Stimulated activated naive B cell treated with anti-CD40 and anti-IgM and Interleukin-4, amounts not matched to agents 10 μg/mL and 1 μg/mL and 100 μg/mL, for 72 hours (primary cell): ENCODE measurements around the gene CALML6.

Experiments
- ATAC-seq, 2 donors: fragments of 150-1000 bp; cut with Tn5 transposase; replicated peaks; 2 replicates each; pipeline ENCODE4 v1.10.0; 2021; ENCODE audit warnings: moderate library complexity in 1 of 2
- DNase-seq: peaks from one replicate; pipeline ENCODE4 v3.0.0; 2021
- H3K27ac Mint-ChIP-seq: one replicate; pipeline ENCODE4 v1.8.0; 2022; ENCODE audit warnings: mild to moderate bottlenecking, mixed read lengths
- H3K27me3 Mint-ChIP-seq, 2 donors: one replicate each; pipeline ENCODE4 v1.8.0; 2022; ENCODE audit warnings: mixed read lengths in 2 of 2
- H3K36me3 Mint-ChIP-seq, 2 donors: one replicate each; pipeline ENCODE4 v1.8.0; 2022; ENCODE audit warnings: mixed read lengths in 2 of 2, mild to moderate bottlenecking in 1 of 2
- H3K4me1 Mint-ChIP-seq, 2 donors: one replicate each; pipeline ENCODE4 v1.8.0; 2022; ENCODE audit warnings: mixed read lengths in 2 of 2, mild to moderate bottlenecking in 1 of 2
- H3K4me3 Mint-ChIP-seq, 2 donors: one replicate each; pipeline ENCODE4 v1.8.0; 2022; ENCODE audit warnings: mild to moderate bottlenecking in 2 of 2, mixed read lengths in 2 of 2, moderate library complexity in 1 of 2
- H3K9me3 Mint-ChIP-seq, 2 donors: one replicate each; pipeline ENCODE4 v1.8.0; 2022; ENCODE audit warnings: mixed read lengths in 2 of 2, mild to moderate bottlenecking in 1 of 2

The CALML6 gene

DNA sequence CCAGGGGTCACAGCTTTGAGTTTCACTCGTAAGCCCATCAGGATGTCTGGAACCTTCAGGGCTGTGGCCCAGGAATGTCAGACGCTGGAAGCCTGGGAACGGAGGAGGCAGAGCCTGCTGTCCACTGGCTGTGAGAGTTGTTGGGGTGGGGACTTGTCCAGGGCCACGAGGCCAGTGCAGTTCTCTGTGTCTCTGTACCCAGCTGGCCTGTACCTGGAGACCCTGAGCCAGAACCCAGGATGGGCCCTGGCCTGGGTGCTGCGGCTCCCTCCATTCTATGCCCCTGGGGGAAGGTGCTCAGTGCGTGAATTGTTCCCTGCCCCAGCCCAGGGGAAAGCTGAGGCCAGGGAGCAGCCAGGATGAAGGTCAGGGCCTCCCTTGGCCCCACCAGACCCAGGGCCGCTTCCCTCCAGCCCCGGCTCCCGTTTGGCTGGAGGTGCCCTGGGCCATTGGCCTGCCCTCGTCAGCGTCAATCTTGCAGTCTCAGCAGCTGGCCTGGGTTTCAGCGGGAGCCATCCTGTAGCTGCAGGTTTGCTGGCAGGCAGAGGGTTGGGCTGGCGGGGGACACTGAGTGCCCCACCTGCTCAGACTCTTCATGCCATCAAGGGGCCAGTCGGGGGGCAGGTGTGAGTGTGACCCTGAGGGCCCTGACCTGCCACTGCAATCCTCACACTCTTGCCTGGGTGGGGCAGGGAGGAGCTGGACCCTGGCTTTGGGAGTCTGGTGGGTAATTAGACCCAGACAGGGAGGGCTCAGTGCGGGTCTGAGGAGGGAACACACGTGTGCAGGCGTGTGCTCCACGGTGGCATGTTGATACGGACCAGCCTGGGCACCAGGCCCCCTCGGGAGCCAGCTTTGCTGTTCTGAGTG lies 724 bp upstream of the CALML6 start:
- peaks cover 15 to 22% of the 10 kb centered on the region in 2 donors for H3K4me1 Mint-ChIP-seq
- H3K9me3 Mint-ChIP-seq, result no peaks in the 10 kb centered on the region
- H3K36me3 Mint-ChIP-seq, result no peaks in the 10 kb centered on the region
- no peak overlapping the region for H3K4me3 Mint-ChIP-seq
- no peak for ATAC-seq
- no peak for DNase-seq
- H3K27ac Mint-ChIP-seq, result no peak overlapping the region
- peaks cover 5 to 11% of the 10 kb centered on the region in 2 donors for H3K27me3 Mint-ChIP-seq

DNA sequence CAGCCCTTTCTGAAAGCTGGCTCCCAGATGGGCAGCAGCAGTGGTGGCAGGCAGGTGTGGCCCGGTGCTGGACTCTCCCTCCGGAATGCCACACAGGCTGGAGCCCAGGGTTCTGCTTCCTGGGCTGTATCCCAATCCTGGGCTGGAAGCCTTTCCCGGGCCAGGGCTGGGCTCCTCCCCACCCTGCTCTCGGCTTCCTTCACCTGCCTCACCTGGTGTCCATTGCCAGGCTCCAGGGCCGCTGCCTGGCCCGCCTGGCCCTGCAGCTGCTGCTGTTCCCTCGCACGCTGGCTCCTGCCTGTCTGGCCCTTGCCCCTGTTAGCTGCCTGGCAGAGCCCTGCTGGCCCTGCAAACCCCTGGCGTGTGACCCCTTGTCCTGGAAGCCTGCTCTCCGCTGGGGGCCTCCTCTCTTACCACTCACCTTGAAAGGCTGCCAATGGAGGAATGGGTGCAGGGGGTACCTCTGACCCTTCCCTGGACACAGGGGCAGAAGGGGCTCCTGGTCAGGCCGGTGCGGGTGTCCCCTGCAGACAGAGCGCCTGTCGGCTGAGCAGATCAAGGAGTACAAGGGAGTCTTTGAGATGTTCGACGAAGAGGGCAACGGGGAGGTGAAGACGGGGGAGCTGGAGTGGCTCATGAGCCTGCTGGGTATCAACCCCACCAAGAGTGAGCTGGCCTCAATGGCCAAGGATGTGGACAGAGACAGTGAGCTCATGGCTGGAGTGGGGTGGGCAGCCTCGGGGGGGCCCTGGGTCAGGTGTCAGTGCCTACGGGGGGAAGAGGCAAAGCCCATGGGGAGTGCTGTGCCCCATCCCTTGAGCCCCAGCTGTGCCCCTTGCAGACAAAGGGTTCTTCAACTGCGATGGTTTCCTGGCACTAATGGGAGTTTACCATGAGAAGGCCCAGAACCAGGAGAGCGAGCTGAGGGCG lies 1.1 kb downstream of the CALML6 start:
- Mint-ChIP-seq H3K4me3 (no peak overlapping the region), H3K9me3 (no peaks in the 10 kb centered on the region), H3K36me3 (no peaks in the 10 kb centered on the region), H3K27ac (peak overlapping the region; percentile 62), H3K4me1 (peaks cover 6 to 12% of the 10 kb centered on the region in 2 donors), H3K27me3 (peaks cover 5 to 11% of the 10 kb centered on the region in 2 donors)
- ATAC-seq, result no peak
- DNase-seq, result no peak

DNA sequence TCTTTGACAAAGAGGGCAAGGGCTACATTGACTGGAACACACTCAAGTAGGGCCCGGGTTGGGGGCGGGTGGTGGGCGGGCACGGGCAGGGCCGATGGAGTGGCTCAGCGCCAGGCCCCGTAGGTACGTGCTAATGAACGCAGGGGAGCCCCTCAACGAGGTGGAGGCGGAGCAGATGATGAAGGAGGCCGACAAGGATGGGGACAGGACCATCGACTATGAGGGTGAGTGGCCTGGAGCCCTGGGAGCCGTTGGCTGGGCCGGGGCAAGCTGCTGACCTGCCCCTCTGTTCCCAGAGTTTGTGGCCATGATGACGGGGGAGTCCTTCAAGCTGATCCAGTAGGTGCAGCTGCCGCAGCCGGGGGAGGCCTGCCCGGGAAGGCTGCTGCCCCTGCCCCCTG lies 1.8 kb downstream of the CALML6 start:
- DNase-seq (no peak), ATAC-seq (no peak)
- H3K4me1 Mint-ChIP-seq, result peaks cover 6 to 12% of the 10 kb centered on the region in 2 donors
- no peak overlapping the region for H3K27ac Mint-ChIP-seq
- H3K4me3 Mint-ChIP-seq, result no peak overlapping the region
- H3K27me3 Mint-ChIP-seq, result peaks cover 5 to 11% of the 10 kb centered on the region in 2 donors
- no peaks in the 10 kb centered on the region for H3K36me3 Mint-ChIP-seq
- no peaks in the 10 kb centered on the region for H3K9me3 Mint-ChIP-seq

- Mint-ChIP-seq H3K27me3 (peaks cover 5 to 12% of the 10 kb centered on the region in 2 donors), H3K27ac (peak overlapping the region; percentile 51), H3K4me3 (peak overlapping the region; percentile 28 to 50), H3K4me1 (peaks cover 6 to 12% of the 10 kb centered on the region in 2 donors), H3K9me3 (no peaks in the 10 kb centered on the region), H3K36me3 (no peaks in the 10 kb centered on the region)
- ATAC-seq, result no peak
- DNase-seq, result no peak
Observed at GRCh38 chr1:1917304-1917976, 2.4 kb downstream of the CALML6 start.

GRCh38 chr1:1917995-1918900 lies 3.2 kb downstream of the CALML6 start:
- no peak for ATAC-seq
- peak overlapping the region; percentile 51 for H3K27ac Mint-ChIP-seq
- DNase-seq, result no peak
- peaks cover 5 to 20% of the 10 kb centered on the region in 2 donors for H3K27me3 Mint-ChIP-seq
- H3K4me1 Mint-ChIP-seq, result peaks cover 6 to 17% of the 10 kb centered on the region in 2 donors
- no peaks in the 10 kb centered on the region for H3K36me3 Mint-ChIP-seq
- H3K9me3 Mint-ChIP-seq, result no peaks in the 10 kb centered on the region
- H3K4me3 Mint-ChIP-seq, result peak overlapping the region; percentile 75 to 79

DNA sequence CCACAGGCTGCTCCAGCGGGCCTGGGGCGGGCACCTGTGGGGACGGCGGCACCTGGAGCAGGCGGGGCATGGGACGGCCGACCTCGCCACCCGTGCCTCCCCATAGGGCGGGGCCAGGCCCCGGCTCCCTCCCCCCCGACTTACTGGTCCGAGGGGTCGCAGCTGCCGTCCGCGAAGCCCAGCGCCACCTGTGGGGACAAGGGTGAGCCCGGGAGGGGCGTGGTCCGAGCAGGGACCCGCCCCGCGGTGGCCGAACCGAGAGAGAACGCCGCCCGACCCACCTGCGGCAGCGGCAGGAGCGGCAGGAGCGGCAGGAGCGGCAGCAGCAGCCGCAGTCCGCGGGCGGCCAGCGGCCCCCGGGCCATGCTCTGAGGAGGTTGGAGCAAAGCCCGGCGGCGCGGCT lies 3.8 kb downstream of the CALML6 start, which contains the start of gene TMEM52:
Gene TMEM52 (minus strand): TSS at position 379 of the 403 bp plus-strand sequence. CDS start 14 bp downstream, at position 365.
- DNase-seq, result no peak
- Mint-ChIP-seq H3K9me3 (no peaks in the 10 kb centered on the region), H3K27ac (peak within 1 kb of the TSS; percentile 79)

GRCh38 chr1:1919304-1920056 lies 4.4 kb downstream of the CALML6 start:
- Mint-ChIP-seq H3K4me3 (peak overlapping the region; percentile 75 to 79), H3K4me1 (peaks cover 6 to 17% of the 10 kb centered on the region in 2 donors), H3K27ac (peak overlapping the region; percentile 79), H3K36me3 (no peaks in the 10 kb centered on the region), H3K27me3 (peaks cover under 1 to 14% of the 10 kb centered on the region in 2 donors), H3K9me3 (no peaks in the 10 kb centered on the region)
- ATAC-seq, result peak; percentile 86 to 91
- DNase-seq, result peak; percentile 99

More for the DNA sequence above, 3.8 kb downstream of the CALML6 start, which contains the start of gene TMEM52:
- Mint-ChIP-seq H3K36me3 (no peaks in the 10 kb centered on the region), H3K4me3 (peak within 1 kb of the TSS; percentile 75 to 79), H3K4me1 (peaks cover 6 to 17% of the 10 kb centered on the region in 2 donors), H3K27me3 (peaks cover 1 to 14% of the 10 kb centered on the region in 2 donors)
- peak; percentile 35 to 40 for ATAC-seq

GRCh38 chr1:1920057-1920607 lies 5.1 kb downstream of the CALML6 start:
- ATAC-seq, result no peak
- peak overlapping the region; percentile 65 for H3K27ac Mint-ChIP-seq
- H3K4me3 Mint-ChIP-seq, result peak overlapping the region; percentile 41 to 75
- no peak for DNase-seq
- no peaks in the 10 kb centered on the region for H3K36me3 Mint-ChIP-seq
- H3K9me3 Mint-ChIP-seq, result no peaks in the 10 kb centered on the region
- H3K4me1 Mint-ChIP-seq, result peaks cover 9 to 17% of the 10 kb centered on the region in 2 donors
- peaks cover 7 to 21% of the 10 kb centered on the region in 2 donors for H3K27me3 Mint-ChIP-seq

DNA sequence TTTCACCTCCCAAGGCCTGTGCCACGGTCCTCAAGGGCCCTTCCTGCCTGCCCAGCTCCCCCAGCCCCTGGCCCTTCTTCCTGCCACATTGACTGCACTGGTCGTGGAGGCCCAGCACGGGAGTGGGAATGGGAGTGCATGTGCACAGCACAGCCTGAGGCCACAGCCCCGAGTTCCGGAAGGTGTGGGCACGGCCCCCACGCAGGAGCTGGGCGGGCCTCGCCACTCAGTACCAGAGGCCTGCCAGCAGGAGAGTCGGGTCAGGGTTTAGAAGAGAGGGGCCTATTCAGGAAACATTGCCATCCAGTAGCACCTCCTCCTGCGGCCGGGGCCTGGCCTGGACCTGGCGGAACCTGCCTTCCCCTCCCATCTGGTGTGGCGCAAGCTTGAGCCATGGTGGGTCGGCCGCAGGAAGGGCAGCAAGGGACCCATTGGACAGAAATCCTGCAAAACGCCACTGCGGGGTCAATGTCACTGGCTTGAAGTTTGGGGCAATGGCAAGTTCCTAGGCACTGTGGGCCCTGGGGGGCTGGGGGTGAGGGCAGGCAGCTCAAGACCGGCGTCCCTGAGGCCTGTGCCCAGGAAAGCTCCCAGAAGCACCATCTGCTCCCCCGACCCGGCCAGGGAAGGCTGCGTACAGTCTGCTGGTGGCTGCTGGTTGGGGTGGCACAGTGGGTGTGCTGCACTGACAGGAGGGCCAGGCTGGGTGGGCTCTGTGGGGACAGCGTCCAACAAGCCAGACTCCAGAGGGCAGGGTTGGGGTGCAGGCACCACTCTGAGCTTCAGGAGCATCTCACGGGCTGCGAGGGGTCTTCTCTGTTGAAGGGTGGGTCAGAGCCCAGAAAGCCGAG lies 5.8 kb downstream of the CALML6 start:
- peak overlapping the region in 1 of 2 donors; percentile 44 for H3K4me3 Mint-ChIP-seq
- no peak overlapping the region for H3K27ac Mint-ChIP-seq
- no peaks in the 10 kb centered on the region for H3K36me3 Mint-ChIP-seq
- ATAC-seq (no peak), DNase-seq (no peak)
- H3K27me3 Mint-ChIP-seq, result peaks cover 8 to 25% of the 10 kb centered on the region in 2 donors
- peaks cover 8 to 17% of the 10 kb centered on the region in 2 donors for H3K4me1 Mint-ChIP-seq
- no peaks in the 10 kb centered on the region for H3K9me3 Mint-ChIP-seq

- no peak for ATAC-seq
- H3K36me3 Mint-ChIP-seq, result no peaks in the 10 kb centered on the region
- no peak overlapping the region for H3K27ac Mint-ChIP-seq
- H3K27me3 Mint-ChIP-seq, result peaks cover 14 to 31% of the 10 kb centered on the region in 2 donors
- no peak overlapping the region for H3K4me3 Mint-ChIP-seq
- peaks cover 8 to 17% of the 10 kb centered on the region in 2 donors for H3K4me1 Mint-ChIP-seq
- no peak for DNase-seq
- no peaks in the 10 kb centered on the region for H3K9me3 Mint-ChIP-seq
Observed at GRCh38 chr1:1921459-1921862, 6.4 kb downstream of the CALML6 start.

- Mint-ChIP-seq H3K4me1 (peaks cover 8 to 17% of the 10 kb centered on the region in 2 donors), H3K36me3 (no peaks in the 10 kb centered on the region), H3K9me3 (no peaks in the 10 kb centered on the region), H3K4me3 (no peak overlapping the region), H3K27ac (no peak overlapping the region), H3K27me3 (peaks cover 15 to 37% of the 10 kb centered on the region in 2 donors)
- no peak for DNase-seq
- ATAC-seq, result no peak
Observed at GRCh38 chr1:1921901-1922701, 7.0 kb downstream of the CALML6 start.
